Panc1 (cell line): Measurements from ENCODE around the gene LPP. TPM values are rescaled to one million over a fixed set of nuclear protein-coding genes. Genes with fewer than 3 reads are reported as not detected.

Experiments
- ATAC-seq: fragments of 200-7000 bp; cut with Tn5 transposase; 2 replicates; pipeline ENCODE4 v1.9.1; 2020; ENCODE audit warnings: mild to moderate bottlenecking, moderate library complexity
- BruUV-seq: library from RNA; stranded (reverse); fragments of 400-500 nt; replicated peaks from 2 replicates; lab custom pipeline; 2021; lab: Mats Ljungman, UMichigan
- CTCF ChIA-PET: fragments of 300-600 bp; sonication (Branson Sonifier 250); formaldehyde crosslinking; loops from one replicate; lab custom pipeline; 2022; ENCODE audit warnings: antibody characterized with exemption; lab: Charles Lee
- POLR2A ChIA-PET: fragments of 300-600 bp; sonication (Branson Sonifier 250); formaldehyde crosslinking; loops from one replicate; lab custom pipeline; 2022; ENCODE audit warnings: antibody characterized with exemption; lab: Charles Lee
- DNase-seq: peaks from one replicate; pipeline ENCODE4 v3.0.0-alpha.2; 2010; ENCODE audit warnings: low read depth, low spot score
- H3K27ac ChIP-seq: 2 replicates; pipeline ENCODE4 v1.5.1; 2011; ENCODE audit warnings: mild to moderate bottlenecking, low read length, inconsistent platforms
- H3K27me3 ChIP-seq: fragments of 200-500 bp; sonication (Bioruptor generic); 2 replicates; pipeline ENCODE4 v1.6.0; 2014; ENCODE audit warnings: low read length, inconsistent platforms; ENCODE audit not compliant: control insufficient read depth, insufficient read depth
- H3K36me3 ChIP-seq: fragments of 200-500 bp; sonication (Bioruptor generic); 2 replicates; pipeline ENCODE4 v1.5.1; 2014; ENCODE audit warnings: inconsistent platforms, mild to moderate bottlenecking, low read length, moderate library complexity; ENCODE audit not compliant: control insufficient read depth, insufficient read depth
- H3K4me1 ChIP-seq: 2 replicates; pipeline ENCODE4 v1.5.1; 2011; ENCODE audit warnings: inconsistent platforms, mild to moderate bottlenecking, low read length, moderate library complexity; ENCODE audit not compliant: control insufficient read depth, insufficient read depth
- H3K4me3 ChIP-seq, 2 experiments: 2 replicates each; pipeline ENCODE4 v1.5.1; 2011 to 2012; ENCODE audit warnings: low read depth in 2 of 2, low read length in 2 of 2, mild to moderate bottlenecking in 2 of 2, inconsistent platforms in 1 of 2, moderate library complexity in 1 of 2
- H3K9me3 ChIP-seq: fragments of 200-500 bp; sonication (Bioruptor generic); 2 replicates; pipeline ENCODE4 v1.5.1; 2014; ENCODE audit warnings: low read depth, mild to moderate bottlenecking, inconsistent platforms, low read length, moderate library complexity; ENCODE audit not compliant: control insufficient read depth, insufficient read depth
- CTCF ChIP-seq: fragments of 450-650 bp; IDR thresholded peaks from 2 replicates; pipeline ENCODE4 v1.5.1; 2017; ENCODE audit warnings: mild to moderate bottlenecking
- POLR2AphosphoS5 ChIP-seq: IDR thresholded peaks from 2 replicates; pipeline ENCODE4 v1.6.1; 2012; ENCODE audit warnings: mild to moderate bottlenecking, low read depth, low read length, moderate library complexity
- REST ChIP-seq, 2 experiments: IDR thresholded peaks; 2 replicates each; pipeline ENCODE4 v1.6.1; 2011 to 2012; ENCODE audit warnings: low read depth in 2 of 2, control low read depth in 1 of 2, low read length in 1 of 2, mild to moderate bottlenecking in 1 of 2, moderate library complexity in 1 of 2; ENCODE audit not compliant: insufficient read depth in 1 of 2
- SIN3A ChIP-seq: IDR thresholded peaks from 2 replicates; pipeline ENCODE4 v1.6.1; 2012; ENCODE audit warnings: low read depth, mild to moderate bottlenecking, low read length, moderate library complexity, borderline replicate concordance; ENCODE audit not compliant: insufficient read depth
- TCF7L2 ChIP-seq: IDR thresholded peaks from 2 replicates; pipeline ENCODE4 v1.6.1; 2011; ENCODE audit warnings: mild to moderate bottlenecking, low read depth, low read length, inconsistent platforms
- in situ Hi-C: cut with HindIII; loops from 2 replicates; pipeline ENCODE4 v1.10.0; 2016; ENCODE audit warnings: low sequenced_read_pairs, low pct_unique_long_range_greater_than_20kb
- intact Hi-C: fragments of 100-400 bp; cut with micrococcal nuclease; formaldehyde crosslinking; loops from one replicate; pipeline ENCODE4 v1.10.0; 2022; ENCODE audit not compliant: unreplicated experiment
- total RNA-seq: library from RNA; stranded (reverse); gene quantifications from one replicate; pipeline ENCODE4 v1.2.1, GENCODE V29; 2021; ENCODE audit not compliant: unreplicated experiment

Gene LPP
- total RNA-seq, 1 experiment from 2014 or later = 90.0 TPM

- no TSS peak for BruUV-seq
- H3K9me3 ChIP-seq = no peaks in the 10 kb centered on the region
- CTCF ChIA-PET = interaction anchor here (0.5 kb wide), 1 partner anchor 1127 kb away, joined by 3 read pairs; no protein-coding TSS in a partner anchor
- DNase-seq (peak; percentile 4), ATAC-seq (no peak)
- no peaks in the 10 kb centered on the region for H3K36me3 ChIP-seq
- TF ChIP-seq TCF7L2 (no peak), CTCF (no peak), SIN3A (no peak), REST (IDR thresholded peaks at IDR 0.05; ENCODE audit: insufficient read depth in 1 of 2, low read depth in 2 of 2, low read length in 1 of 2) (no peak), POLR2AphosphoS5 (no peak)
- H3K27me3 ChIP-seq = no peaks in the 10 kb centered on the region
- no peak overlapping the region for H3K4me3 ChIP-seq
- H3K27ac ChIP-seq = no peak overlapping the region
- H3K4me1 ChIP-seq = no peaks in the 10 kb centered on the region
- POLR2A ChIA-PET = no interaction called here
- intact Hi-C loops (no loop called here), in situ Hi-C loops (no loop called here)
These were observed 715.7 kb downstream of the LPP start for GRCh38 chr3:188869628-188870027.

- DNase-seq (no peak), ATAC-seq (no peak)
- 0 out of 2 replicates have a peak, but pooled peaks cover 2% of the 10 kb centered on the region for H3K36me3 ChIP-seq
- H3K9me3 ChIP-seq = no peaks in the 10 kb centered on the region
- BruUV-seq = no TSS peak
- H3K4me3 ChIP-seq = no peak overlapping the region
- TF ChIP-seq CTCF (no peak), REST (IDR thresholded peaks at IDR 0.05; ENCODE audit: insufficient read depth in 1 of 2, low read depth in 2 of 2, low read length in 1 of 2) (no peak), TCF7L2 (no peak), SIN3A (no peak), POLR2AphosphoS5 (no peak)
- ChIA-PET POLR2A (no interaction called here), CTCF (no interaction called here)
- no peak overlapping the region for H3K27ac ChIP-seq
- in situ Hi-C loops (no loop called here), intact Hi-C loops (no loop called here)
- H3K27me3 ChIP-seq = no peaks in the 10 kb centered on the region
- no peaks in the 10 kb centered on the region for H3K4me1 ChIP-seq
These were observed 716.5 kb downstream of the LPP start for GRCh38 chr3:188870431-188870830.
